Neural progenitor cell (in vitro differentiated cells): ENCODE data around the gene ITPR1. TPM values are rescaled to one million over a fixed set of nuclear protein-coding genes. Genes with fewer than 3 reads are reported as not detected.
A peak's percentile ranks its signal among the peaks of the same experiment; 100 is the strongest.

Source experiments
- DNase-seq: peaks from one replicate; pipeline ENCODE4 v3.0.0-alpha.2; 2016; ENCODE audit warnings: low spot score
- H2AFZ ChIP-seq: fragments of 200-600 bp; sonication (generic); replicated peaks from 2 replicates; pipeline ENCODE4 v1.6.1; 2016; ENCODE audit warnings: antibody characterized with exemption
- H3F3A ChIP-seq: fragments of 200-600 bp; sonication (generic); 2 replicates; pipeline ENCODE4 v1.6.1; 2016; ENCODE audit warnings: antibody characterized with exemption, low read depth
- H3K27ac ChIP-seq: fragments of 200-600 bp; sonication (generic); 2 replicates; pipeline ENCODE4 v1.5.1; 2016; ENCODE audit warnings: mild to moderate bottlenecking
- H3K27me3 ChIP-seq: fragments of 200-600 bp; sonication (generic); 2 replicates; pipeline ENCODE4 v1.6.1; 2016; ENCODE audit warnings: mild to moderate bottlenecking, moderate library complexity
- H3K36me3 ChIP-seq: fragments of 200-600 bp; sonication (generic); 2 replicates; pipeline ENCODE4 v1.5.1; 2016
- H3K4me1 ChIP-seq: fragments of 200-600 bp; sonication (generic); 2 replicates; pipeline ENCODE4 v1.6.1; 2016; ENCODE audit warnings: mixed run types
- H3K4me2 ChIP-seq: fragments of 200-600 bp; sonication (generic); 2 replicates; pipeline ENCODE4 v1.6.1; 2016
- H3K4me3 ChIP-seq: fragments of 200-600 bp; sonication (generic); 2 replicates; pipeline ENCODE4 v1.5.1; 2016
- H3K79me2 ChIP-seq: fragments of 200-600 bp; sonication (generic); 2 replicates; pipeline ENCODE4 v1.6.1; 2016; ENCODE audit warnings: low read depth
- H3K9ac ChIP-seq: fragments of 200-600 bp; sonication (generic); 2 replicates; pipeline ENCODE4 v1.6.1; 2016
- H3K9me3 ChIP-seq: fragments of 200-600 bp; sonication (generic); 2 replicates; pipeline ENCODE4 v1.5.1; 2016; ENCODE audit warnings: low read depth
- H4K20me1 ChIP-seq: fragments of 200-600 bp; sonication (generic); 2 replicates; pipeline ENCODE4 v1.6.1; 2016; ENCODE audit warnings: low read depth
- H3K27ac Mint-ChIP-seq: 3 replicates; pipeline ENCODE4 v1.8.0; 2021; ENCODE audit warnings: mixed read lengths
- H3K27me3 Mint-ChIP-seq: 2 replicates; pipeline ENCODE4 v1.8.0; 2022; ENCODE audit warnings: low read depth, mild to moderate bottlenecking, inconsistent platforms, moderate library complexity, mixed read lengths; ENCODE audit not compliant: insufficient read depth
- H3K36me3 Mint-ChIP-seq: 3 replicates; pipeline ENCODE4 v1.8.0; 2021; ENCODE audit warnings: mixed read lengths
- H3K4me1 Mint-ChIP-seq: 3 replicates; pipeline ENCODE4 v1.8.0; 2021; ENCODE audit warnings: mixed read lengths
- H3K4me3 Mint-ChIP-seq: 3 replicates; pipeline ENCODE4 v1.8.0; 2021; ENCODE audit warnings: mild to moderate bottlenecking, moderate library complexity, mixed read lengths
- H3K9me3 Mint-ChIP-seq: 3 replicates; pipeline ENCODE4 v1.8.0; 2020; ENCODE audit warnings: mixed read lengths
- EZH2 ChIP-seq: fragments of 200-600 bp; sonication (generic); IDR thresholded peaks from 2 replicates; pipeline ENCODE4 v1.6.1; 2017; ENCODE audit warnings: antibody characterized with exemption, mild to moderate bottlenecking, moderate library complexity
- EZH2phosphoT487 ChIP-seq: fragments of 200-600 bp; sonication (generic); IDR thresholded peaks from 2 replicates; pipeline ENCODE4 v1.6.1; 2017; ENCODE audit warnings: antibody characterized with exemption
- total RNA-seq: library from RNA; depleted of rRNA; stranded (reverse); fragments of >200 nt; gene quantifications from 2 replicates; pipeline ENCODE4 v1.2.3, GENCODE V29; 2015; ENCODE audit warnings: low replicate concordance
- TF ChIP-seq, protein P1 (sequence below): fragments of 200-600 bp; sonication (generic); IDR thresholded peaks from 2 replicates; pipeline ENCODE4 v1.5.1; 2017; ENCODE audit warnings: antibody characterized with exemption, mild to moderate bottlenecking

ITPR1 gene
- total RNA-seq, 1 donor from 2014 or later = 5.0 TPM

DNA sequence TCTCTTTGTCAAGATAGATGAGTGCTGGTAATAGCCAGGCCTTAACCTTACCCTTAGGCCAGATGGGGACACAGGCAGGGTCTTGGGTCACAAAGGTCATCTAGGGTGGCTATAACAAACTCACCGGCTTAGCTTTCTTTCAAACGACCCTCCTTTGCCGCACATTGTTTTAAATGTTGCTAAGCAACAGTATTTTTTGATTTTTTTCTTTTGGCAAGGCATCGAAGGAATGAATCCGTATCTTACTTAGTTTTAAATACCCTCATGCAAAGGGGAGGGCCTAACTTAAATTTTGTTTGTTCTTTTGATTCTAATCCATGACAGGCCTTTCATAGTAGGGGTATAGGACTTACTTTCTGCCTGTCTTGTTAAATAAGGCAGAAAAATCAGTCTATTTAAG lies 35.2 kb downstream of the ITPR1 start:
- Histone ChIP-seq H3K4me1 (peaks cover 5% of the 10 kb centered on the region), H3K27me3 (no peaks in the 10 kb centered on the region), H2AFZ (no peak overlapping the region), H3K4me3 (no peak overlapping the region), H3K27ac (no peak overlapping the region), H3F3A (no peaks in the 10 kb centered on the region), H3K79me2 (no peaks in the 10 kb centered on the region), H3K9me3 (no peaks in the 10 kb centered on the region), H3K4me2 (no peak overlapping the region), H3K36me3 (no peaks in the 10 kb centered on the region), H4K20me1 (no peaks in the 10 kb centered on the region), H3K9ac (no peak overlapping the region)
- Mint-ChIP-seq H3K27ac (peak overlapping the region; percentile 61), H3K9me3 (no peaks in the 10 kb centered on the region), H3K36me3 (no peaks in the 10 kb centered on the region), H3K27me3 (peaks cover 3% of the 10 kb centered on the region), H3K4me1 (peaks cover 41% of the 10 kb centered on the region), H3K4me3 (peak overlapping the region; percentile 36)
- TF ChIP-seq EZH2phosphoT487 = no peak
- no peak for DNase-seq

DNA sequence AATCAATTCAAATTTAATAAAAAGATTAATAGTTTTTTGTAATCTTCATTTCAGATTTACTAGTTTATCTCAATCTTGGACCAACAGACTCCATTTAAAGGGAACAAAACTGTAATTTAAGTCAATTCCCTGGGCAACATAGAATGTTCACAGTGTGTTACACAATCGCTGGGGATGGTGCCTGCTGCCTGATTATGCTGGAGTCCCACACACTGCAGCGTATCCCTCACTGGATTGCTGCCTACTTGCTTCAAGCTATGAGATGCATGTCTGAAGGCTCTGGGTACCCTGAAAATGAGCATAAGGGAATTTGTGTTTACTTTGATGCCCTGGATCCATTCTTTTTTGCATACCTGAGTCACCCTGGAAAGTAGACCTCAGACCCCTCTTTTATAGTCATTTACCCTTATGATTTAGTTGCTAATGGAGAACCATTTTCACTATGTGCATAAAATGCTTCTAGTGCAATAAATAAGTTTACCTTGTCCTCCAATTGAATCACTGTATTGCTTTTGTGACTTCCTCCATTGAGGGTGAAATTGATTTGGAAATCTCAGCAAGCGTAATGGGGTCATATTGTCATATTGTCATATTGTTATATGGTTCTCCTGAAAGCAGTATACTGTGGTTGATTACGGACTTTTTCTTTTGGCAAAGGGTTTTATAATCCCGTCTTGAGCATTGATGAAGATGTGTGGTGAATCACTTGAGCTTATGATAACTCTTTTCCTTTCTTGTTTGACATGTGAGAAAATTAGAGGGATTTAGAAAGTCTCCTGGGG lies 35.9 kb downstream of the ITPR1 start:
- no peaks in the 10 kb centered on the region for H3K36me3 Mint-ChIP-seq
- H3K27ac ChIP-seq = no peak overlapping the region

DNA sequence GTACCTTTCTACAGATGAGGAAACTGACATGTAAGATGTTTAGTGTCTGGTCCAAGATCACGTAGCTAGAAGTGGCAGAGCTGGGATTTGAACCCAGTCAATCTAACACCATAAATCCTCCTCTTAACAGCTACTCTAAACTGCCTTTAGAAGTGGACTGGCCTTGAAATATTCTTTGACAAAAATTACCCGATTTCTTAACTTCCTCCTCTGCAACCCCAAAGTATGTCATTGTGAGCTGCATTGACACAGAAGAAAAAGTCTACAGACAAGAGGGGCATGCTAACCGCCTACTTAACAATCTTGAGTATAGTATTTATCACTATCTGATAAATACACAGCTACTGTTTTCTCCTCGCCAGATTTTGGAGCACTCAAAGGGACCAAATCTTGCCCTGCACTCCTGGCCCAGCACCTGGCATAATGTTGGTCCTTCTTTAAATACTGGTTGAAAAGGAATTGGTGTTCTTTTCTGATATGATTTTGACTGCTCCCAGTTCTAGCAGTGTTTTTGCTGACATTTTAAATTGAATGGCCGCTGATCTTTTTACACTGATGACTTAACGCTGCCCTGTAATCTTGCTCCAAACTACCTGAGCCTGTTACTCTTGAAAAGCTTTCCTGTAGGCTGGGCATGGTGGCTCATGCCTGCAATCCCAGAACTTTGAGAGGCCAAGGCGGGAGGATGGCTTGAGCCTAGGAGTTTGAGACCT lies 36.9 kb downstream of the ITPR1 start:
- Mint-ChIP-seq H3K36me3 (no peaks in the 10 kb centered on the region), H3K4me3 (no peak overlapping the region), H3K27me3 (peaks cover 3% of the 10 kb centered on the region), H3K9me3 (no peaks in the 10 kb centered on the region), H3K27ac (no peak overlapping the region), H3K4me1 (peaks cover 55% of the 10 kb centered on the region)
- H3K27ac ChIP-seq = no peak overlapping the region
- H3F3A ChIP-seq = no peaks in the 10 kb centered on the region
- H3K4me3 ChIP-seq = no peak overlapping the region
- no peak for DNase-seq
- H3K79me2 ChIP-seq = no peaks in the 10 kb centered on the region
- H3K27me3 ChIP-seq = no peaks in the 10 kb centered on the region
- H3K4me1 ChIP-seq = peaks cover 15% of the 10 kb centered on the region
- H2AFZ ChIP-seq = no peak overlapping the region
- H3K36me3 ChIP-seq = no peaks in the 10 kb centered on the region
- no peaks in the 10 kb centered on the region for H3K9me3 ChIP-seq
- no peak overlapping the region for H3K4me2 ChIP-seq
- TF ChIP-seq EZH2phosphoT487 (no peak), EZH2 (no peak)
- TF ChIP-seq, protein P1, sequence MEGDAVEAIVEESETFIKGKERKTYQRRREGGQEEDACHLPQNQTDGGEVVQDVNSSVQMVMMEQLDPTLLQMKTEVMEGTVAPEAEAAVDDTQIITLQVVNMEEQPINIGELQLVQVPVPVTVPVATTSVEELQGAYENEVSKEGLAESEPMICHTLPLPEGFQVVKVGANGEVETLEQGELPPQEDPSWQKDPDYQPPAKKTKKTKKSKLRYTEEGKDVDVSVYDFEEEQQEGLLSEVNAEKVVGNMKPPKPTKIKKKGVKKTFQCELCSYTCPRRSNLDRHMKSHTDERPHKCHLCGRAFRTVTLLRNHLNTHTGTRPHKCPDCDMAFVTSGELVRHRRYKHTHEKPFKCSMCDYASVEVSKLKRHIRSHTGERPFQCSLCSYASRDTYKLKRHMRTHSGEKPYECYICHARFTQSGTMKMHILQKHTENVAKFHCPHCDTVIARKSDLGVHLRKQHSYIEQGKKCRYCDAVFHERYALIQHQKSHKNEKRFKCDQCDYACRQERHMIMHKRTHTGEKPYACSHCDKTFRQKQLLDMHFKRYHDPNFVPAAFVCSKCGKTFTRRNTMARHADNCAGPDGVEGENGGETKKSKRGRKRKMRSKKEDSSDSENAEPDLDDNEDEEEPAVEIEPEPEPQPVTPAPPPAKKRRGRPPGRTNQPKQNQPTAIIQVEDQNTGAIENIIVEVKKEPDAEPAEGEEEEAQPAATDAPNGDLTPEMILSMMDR = no peak
- no peak overlapping the region for H3K9ac ChIP-seq
- no peaks in the 10 kb centered on the region for H4K20me1 ChIP-seq

More for the DNA sequence above, 35.9 kb downstream of the ITPR1 start:
- peak overlapping the region; percentile 38 for H3K4me3 Mint-ChIP-seq
- no peak for DNase-seq
- Histone ChIP-seq H3K4me3 (no peak overlapping the region), H3K9ac (no peak overlapping the region), H3K27me3 (no peaks in the 10 kb centered on the region), H4K20me1 (no peaks in the 10 kb centered on the region), H3K4me1 (peaks cover 12% of the 10 kb centered on the region), H2AFZ (no peak overlapping the region), H3K4me2 (no peak overlapping the region), H3K79me2 (no peaks in the 10 kb centered on the region), H3K36me3 (no peaks in the 10 kb centered on the region), H3K9me3 (no peaks in the 10 kb centered on the region), H3F3A (no peaks in the 10 kb centered on the region)
- peak overlapping the region; percentile 73 for H3K27ac Mint-ChIP-seq
- H3K27me3 Mint-ChIP-seq = peaks cover 3% of the 10 kb centered on the region
- no peak for TF ChIP-seq EZH2phosphoT487
- no peak for TF ChIP-seq EZH2
- TF ChIP-seq, protein P1 = no peak
- peaks cover 48% of the 10 kb centered on the region for H3K4me1 Mint-ChIP-seq
- H3K9me3 Mint-ChIP-seq = no peaks in the 10 kb centered on the region
